ENCODE results near the gene OSBPL6. TPM values are rescaled to one million over a fixed set of nuclear protein-coding genes. Genes with fewer than 3 reads are reported as not detected.

OSBPL6 gene
- polyA plus RNA-seq, 1 donor from 2014 or later = 12.8 TPM

- Histone ChIP-seq H3K9me3 (ENCODE audit: low read length) (no peaks in the 10 kb centered on the region), H3K4me2 (ENCODE audit: low read length) (peak overlapping the region; percentile 2), H3F3A (ENCODE audit: insufficient read depth, low read length, poor library complexity, severe bottlenecking) (peaks cover 9% of the 10 kb centered on the region), H3K36me3 (ENCODE audit: insufficient read depth, low read length) (no peaks in the 10 kb centered on the region), H3K9me2 (ENCODE audit: insufficient read depth, low read length) (no peaks in the 10 kb centered on the region), H3K9ac (ENCODE audit: low read length) (peak overlapping the region; percentile 20), H4K20me1 (ENCODE audit: insufficient read depth) (no peaks in the 10 kb centered on the region), H3K4me3 (ENCODE audit: low read length) (peak overlapping the region; percentile 43), H3K79me2 (replicated peaks; ENCODE audit: insufficient read depth, low read length) (no peaks in the 10 kb centered on the region), H3K27me3 (ENCODE audit: insufficient read depth, low read depth, low read length) (no peaks in the 10 kb centered on the region), H2AFZ (ENCODE audit: low read depth, low read length) (no peak overlapping the region), H3K27ac (ENCODE audit: low read length) (peak overlapping the region; percentile 67)
- TF ChIP-seq EZH2 (IDR thresholded peaks at IDR 0.05; ENCODE audit: borderline replicate concordance, insufficient read depth, low read length, poor library complexity, severe bottlenecking) (no peak), MXI1 (conservative IDR thresholded peaks at IDR 0.05; ENCODE audit: poor library complexity, severe bottlenecking) (no peak), SMC3 (conservative IDR thresholded peaks at IDR 0.05; ENCODE audit: poor library complexity) (no peak), CTCF (IDR thresholded peaks at IDR 0.05; ENCODE audit: poor library complexity, severe bottlenecking) (no peak), RAD21 (conservative IDR thresholded peaks at IDR 0.05) (no peak), REST (IDR thresholded peaks at IDR 0.05; ENCODE audit: borderline replicate concordance) (no peak), TAF1 (IDR thresholded peaks at IDR 0.05; ENCODE audit: low read depth) (no peak), EP300 (conservative IDR thresholded peaks at IDR 0.05; ENCODE audit: poor library complexity, severe bottlenecking) (no peak), POLR2AphosphoS5 (IDR thresholded peaks at IDR 0.05) (no peak)
Measured at GRCh38 chr2:178250429-178250828, 56.1 kb downstream of the OSBPL6 start.

GRCh38 chr2:178251151-178251955, 57.0 kb downstream of the OSBPL6 start:
- H3K36me3 ChIP-seq (ENCODE audit: insufficient read depth, low read length) = no peaks in the 10 kb centered on the region
- H3K27ac ChIP-seq (ENCODE audit: low read length) = peak overlapping the region; percentile 67
- peaks cover 9% of the 10 kb centered on the region for H3F3A ChIP-seq (ENCODE audit: insufficient read depth, low read length, poor library complexity, severe bottlenecking)
- H3K4me2 ChIP-seq (ENCODE audit: low read length) = peak overlapping the region; percentile 2
- no peaks in the 10 kb centered on the region for H4K20me1 ChIP-seq (ENCODE audit: insufficient read depth)
- no peak overlapping the region for H2AFZ ChIP-seq (ENCODE audit: low read depth, low read length)
- H3K79me2 ChIP-seq (replicated peaks; ENCODE audit: insufficient read depth, low read length) = no peaks in the 10 kb centered on the region
- no peaks in the 10 kb centered on the region for H3K27me3 ChIP-seq (ENCODE audit: insufficient read depth, low read depth, low read length)
- no peaks in the 10 kb centered on the region for H3K9me2 ChIP-seq (ENCODE audit: insufficient read depth, low read length)
- no peaks in the 10 kb centered on the region for H3K9me3 ChIP-seq (ENCODE audit: low read length)
- TF ChIP-seq SMC3 (conservative IDR thresholded peaks at IDR 0.05; ENCODE audit: poor library complexity) = no peak
- no peak for TF ChIP-seq EP300 (conservative IDR thresholded peaks at IDR 0.05; ENCODE audit: poor library complexity, severe bottlenecking)
- no peak for TF ChIP-seq TAF1 (IDR thresholded peaks at IDR 0.05; ENCODE audit: low read depth)
- no peak for TF ChIP-seq CTCF (IDR thresholded peaks at IDR 0.05; ENCODE audit: poor library complexity, severe bottlenecking)
- no peak for TF ChIP-seq REST (IDR thresholded peaks at IDR 0.05; ENCODE audit: borderline replicate concordance)
- TF ChIP-seq EZH2 (IDR thresholded peaks at IDR 0.05; ENCODE audit: borderline replicate concordance, insufficient read depth, low read length, poor library complexity, severe bottlenecking) = no peak
- TF ChIP-seq MXI1 (conservative IDR thresholded peaks at IDR 0.05; ENCODE audit: poor library complexity, severe bottlenecking) = peak; percentile 34
- H3K4me3 ChIP-seq (ENCODE audit: low read length) = peak overlapping the region; percentile 43
- H3K9ac ChIP-seq (ENCODE audit: low read length) = peak overlapping the region; percentile 20
